ENCODE results near the gene ZMIZ1.

GRCh38 chr10:79305988-79306387, 237.2 kb downstream of the ZMIZ1 start:
- TF ChIP-seq, protein P1, sequence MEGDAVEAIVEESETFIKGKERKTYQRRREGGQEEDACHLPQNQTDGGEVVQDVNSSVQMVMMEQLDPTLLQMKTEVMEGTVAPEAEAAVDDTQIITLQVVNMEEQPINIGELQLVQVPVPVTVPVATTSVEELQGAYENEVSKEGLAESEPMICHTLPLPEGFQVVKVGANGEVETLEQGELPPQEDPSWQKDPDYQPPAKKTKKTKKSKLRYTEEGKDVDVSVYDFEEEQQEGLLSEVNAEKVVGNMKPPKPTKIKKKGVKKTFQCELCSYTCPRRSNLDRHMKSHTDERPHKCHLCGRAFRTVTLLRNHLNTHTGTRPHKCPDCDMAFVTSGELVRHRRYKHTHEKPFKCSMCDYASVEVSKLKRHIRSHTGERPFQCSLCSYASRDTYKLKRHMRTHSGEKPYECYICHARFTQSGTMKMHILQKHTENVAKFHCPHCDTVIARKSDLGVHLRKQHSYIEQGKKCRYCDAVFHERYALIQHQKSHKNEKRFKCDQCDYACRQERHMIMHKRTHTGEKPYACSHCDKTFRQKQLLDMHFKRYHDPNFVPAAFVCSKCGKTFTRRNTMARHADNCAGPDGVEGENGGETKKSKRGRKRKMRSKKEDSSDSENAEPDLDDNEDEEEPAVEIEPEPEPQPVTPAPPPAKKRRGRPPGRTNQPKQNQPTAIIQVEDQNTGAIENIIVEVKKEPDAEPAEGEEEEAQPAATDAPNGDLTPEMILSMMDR (IDR thresholded peaks at IDR 0.05): no peak
- no peak for TF ChIP-seq PHF8 (IDR thresholded peaks at IDR 0.05; ENCODE audit: borderline replicate concordance, low read depth)
- no peak for TF ChIP-seq REST (IDR thresholded peaks at IDR 0.05)
- no peak for TF ChIP-seq JUNB (IDR thresholded peaks at IDR 0.05)
- no peak for TF ChIP-seq ZFP36 (IDR thresholded peaks at IDR 0.05; ENCODE audit: borderline replicate concordance, partially characterized antibody)
- no peak for TF ChIP-seq MAZ (IDR thresholded peaks at IDR 0.05; ENCODE audit: borderline replicate concordance, low read depth, low read length)
- TF ChIP-seq, protein P2, sequence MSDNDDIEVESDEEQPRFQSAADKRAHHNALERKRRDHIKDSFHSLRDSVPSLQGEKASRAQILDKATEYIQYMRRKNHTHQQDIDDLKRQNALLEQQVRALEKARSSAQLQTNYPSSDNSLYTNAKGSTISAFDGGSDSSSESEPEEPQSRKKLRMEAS (IDR thresholded peaks at IDR 0.05): no peak
- no peak for TF ChIP-seq EP300 (IDR thresholded peaks at IDR 0.05)
- no peak for TF ChIP-seq POLR2A (IDR thresholded peaks at IDR 0.05; ENCODE audit: low read length)
- no peak for TF ChIP-seq FOSB (CRISPR knock-in tag; IDR thresholded peaks at IDR 0.05)
